Measurements from ENCODE around the gene ZDHHC11B. TPM values are rescaled to one million over a fixed set of nuclear protein-coding genes. Genes with fewer than 3 reads are reported as not detected.

ZDHHC11B gene
- total RNA-seq, 1 experiment from 2014 or later, result 0.42 TPM

GRCh38 chr5:664343-664993 is 120.1 kb downstream of the ZDHHC11B start:
- no peak for DNase-seq (ENCODE audit: extremely low read depth, low read depth)

- DNase-seq (ENCODE audit: extremely low read depth, low read depth), result no peak
Measured at GRCh38 chr5:663436-664342, 120.8 kb downstream of the ZDHHC11B start.

- DNase-seq (ENCODE audit: extremely low read depth, low read depth), result no peak
Measured at GRCh38 chr5:662751-663435, 121.6 kb downstream of the ZDHHC11B start.

GRCh38 chr5:661891-662750 is 122.4 kb downstream of the ZDHHC11B start:
- no peak for DNase-seq (ENCODE audit: extremely low read depth, low read depth)

- no peak for DNase-seq (ENCODE audit: extremely low read depth, low read depth)
Measured at GRCh38 chr5:660491-661030, 124.0 kb downstream of the ZDHHC11B start.

Other genes starting within 250 kb of the ZDHHC11B start
- 22.9 and 29.0 TPM in 2 replicates for gene CEP72, start 172.4 kb downstream of the ZDHHC11B start, total RNA-seq (2014; rRNA removed; shearing (Covaris generic))
- gene TPPP, start 91.4 kb downstream of the ZDHHC11B start, total RNA-seq (2014; rRNA removed; shearing (Covaris generic)), result 0.54 and 0.63 TPM in 2 replicates
- gene ZDHHC11, start 66.3 kb upstream of the ZDHHC11B start, total RNA-seq (2014; rRNA removed; shearing (Covaris generic)), result 6.9 and 8.9 TPM in 2 replicates
- gene BRD9, start 108.1 kb upstream of the ZDHHC11B start, total RNA-seq (2014; rRNA removed; shearing (Covaris generic)), result 25.4 and 30.4 TPM in 2 replicates
- gene TRIP13, start 108.2 kb upstream of the ZDHHC11B start, total RNA-seq (2014; rRNA removed; shearing (Covaris generic)), result 35.1 and 45.5 TPM in 2 replicates
- gene NKD2, start 224.1 kb upstream of the ZDHHC11B start, total RNA-seq (2014; rRNA removed; shearing (Covaris generic)), result 3.3 and 5.0 TPM in 2 replicates

All from NCI-H460 (cell line).